GM23338 (cell line): ENCODE results near the gene REC8. TPM values are rescaled to one million over a fixed set of nuclear protein-coding genes. Genes with fewer than 3 reads are reported as not detected.

Experiments
- ATAC-seq: fragments of 200-7000 bp; cut with Tn5 transposase; 3 replicates; pipeline ENCODE4 v1.9.1; 2020
- DNase-seq: peaks from one replicate; pipeline ENCODE4 v3.0.0-alpha.2; 2015; ENCODE audit warnings: low spot score
- H2AFZ ChIP-seq: fragments of 200-600 bp; sonication (generic); 2 replicates; pipeline ENCODE4 v1.8.0; 2016; ENCODE audit warnings: antibody characterized with exemption, mild to moderate bottlenecking, moderate library complexity
- H3F3A ChIP-seq: fragments of 200-600 bp; sonication (generic); replicated peaks from 2 replicates; pipeline ENCODE4 v1.8.0; 2017; ENCODE audit warnings: antibody characterized with exemption, mixed run types, low read depth
- H3K27ac ChIP-seq: fragments of 200-600 bp; sonication (generic); 2 replicates; pipeline ENCODE4 v1.6.1; 2016; ENCODE audit warnings: low read depth
- H3K27me3 ChIP-seq: fragments of 200-600 bp; sonication (generic); 2 replicates; pipeline ENCODE4 v1.8.0; 2016; ENCODE audit warnings: mild to moderate bottlenecking, mixed run types, moderate library complexity; ENCODE audit not compliant: insufficient read depth
- H3K36me3 ChIP-seq: fragments of 200-600 bp; sonication (generic); 2 replicates; pipeline ENCODE4 v1.8.0; 2016; ENCODE audit warnings: mild to moderate bottlenecking; ENCODE audit not compliant: insufficient read depth
- H3K4me1 ChIP-seq: fragments of 200-600 bp; sonication (generic); 2 replicates; pipeline ENCODE4 v1.8.0; 2016; ENCODE audit warnings: mild to moderate bottlenecking, moderate library complexity; ENCODE audit not compliant: insufficient read depth
- H3K4me2 ChIP-seq: fragments of 200-600 bp; sonication (generic); 2 replicates; pipeline ENCODE4 v1.7.1; 2017; ENCODE audit warnings: mixed run types
- H3K4me3 ChIP-seq: fragments of 200-600 bp; sonication (generic); 2 replicates; pipeline ENCODE4 v1.6.1; 2016; ENCODE audit warnings: mixed run types
- H3K79me2 ChIP-seq: fragments of 200-600 bp; sonication (generic); replicated peaks from 2 replicates; pipeline ENCODE4 v1.8.0; 2017; ENCODE audit warnings: mild to moderate bottlenecking; ENCODE audit not compliant: insufficient read depth
- H3K9me2 ChIP-seq: fragments of 200-600 bp; sonication (generic); 2 replicates; pipeline ENCODE4 v1.8.0; 2017; ENCODE audit not compliant: insufficient read depth
- H4K20me1 ChIP-seq: fragments of 200-600 bp; sonication (generic); replicated peaks from 2 replicates; pipeline ENCODE4 v1.8.0; 2017; ENCODE audit warnings: mild to moderate bottlenecking; ENCODE audit not compliant: insufficient read depth
- H3K27ac Mint-ChIP-seq: 2 replicates; pipeline ENCODE4 v1.8.0; 2020; ENCODE audit warnings: inconsistent platforms, mild to moderate bottlenecking, moderate library complexity, mixed read lengths
- H3K27me3 Mint-ChIP-seq: 3 replicates; pipeline ENCODE4 v1.8.0; 2022; ENCODE audit warnings: low read depth, mild to moderate bottlenecking, moderate library complexity, mixed read lengths, inconsistent platforms; ENCODE audit not compliant: insufficient read depth, poor library complexity
- H3K36me3 Mint-ChIP-seq: 3 replicates; pipeline ENCODE4 v1.8.0; 2021; ENCODE audit warnings: low read depth, mild to moderate bottlenecking, inconsistent platforms, moderate library complexity, mixed read lengths
- H3K4me1 Mint-ChIP-seq: 3 replicates; pipeline ENCODE4 v1.8.0; 2020; ENCODE audit warnings: mild to moderate bottlenecking, inconsistent platforms, mixed read lengths
- H3K4me3 Mint-ChIP-seq: 3 replicates; pipeline ENCODE4 v1.8.0; 2021; ENCODE audit warnings: moderate library complexity, mild to moderate bottlenecking, inconsistent platforms, mixed read lengths
- H3K9me3 Mint-ChIP-seq: 3 replicates; pipeline ENCODE4 v1.8.0; 2020; ENCODE audit warnings: moderate library complexity, mild to moderate bottlenecking, inconsistent platforms, mixed read lengths
- CREB1 ChIP-seq: fragments of 250-450 bp; sonication (Bioruptor Pico); IDR thresholded peaks from 2 replicates; pipeline ENCODE4 v1.5.0; 2020; ENCODE audit warnings: low read depth, mild to moderate bottlenecking, moderate library complexity
- CTCF ChIP-seq, 2 experiments: fragments of 200-600 bp in 1 of 2; sonication (generic) in 1 of 2; conservative IDR thresholded peaks; 2 replicates each; pipeline versions ENCODE4 v1.5.1 to v1.6.1; 2016 to 2017; ENCODE audit warnings: antibody characterized with exemption in 2 of 2, low read depth in 2 of 2, mild to moderate bottlenecking in 2 of 2, moderate library complexity in 1 of 2
- ETS1 ChIP-seq: IDR thresholded peaks from 2 replicates; pipeline ENCODE4 v1.6.1; 2016; ENCODE audit warnings: antibody characterized with exemption
- EZH2 ChIP-seq: fragments of 200-600 bp; sonication (generic); IDR thresholded peaks from one replicate; pipeline ENCODE4 v1.8.0; 2017; ENCODE audit warnings: antibody characterized with exemption, mild to moderate bottlenecking, low read depth; ENCODE audit not compliant: unreplicated experiment
- EZH2phosphoT487 ChIP-seq: fragments of 200-600 bp; sonication (generic); IDR thresholded peaks from one replicate; pipeline ENCODE4 v1.8.1; 2018; ENCODE audit warnings: antibody characterized with exemption; ENCODE audit not compliant: unreplicated experiment
- JUNB ChIP-seq: IDR thresholded peaks from one replicate; pipeline ENCODE4 v1.6.1; 2016; ENCODE audit warnings: antibody characterized with exemption; ENCODE audit not compliant: unreplicated experiment
- NANOG ChIP-seq: IDR thresholded peaks from 2 replicates; pipeline ENCODE4 v1.6.1; 2016; ENCODE audit warnings: antibody characterized with exemption, borderline replicate concordance
- POLR2AphosphoS5 ChIP-seq: IDR thresholded peaks from 2 replicates; pipeline ENCODE4 v1.6.1; 2016; ENCODE audit warnings: antibody characterized with exemption, low read depth
- REST ChIP-seq: IDR thresholded peaks from one replicate; pipeline ENCODE4 v1.6.1; 2018; ENCODE audit warnings: antibody characterized with exemption; ENCODE audit not compliant: unreplicated experiment
- STAT1 ChIP-seq: IDR thresholded peaks from one replicate; pipeline ENCODE4 v1.6.1; 2016; ENCODE audit warnings: antibody characterized with exemption; ENCODE audit not compliant: unreplicated experiment
- ZNF114 ChIP-seq: fragments of 250-450 bp; sonication (Bioruptor Pico); IDR thresholded peaks from 2 replicates; pipeline ENCODE4 v1.5.0; 2020; ENCODE audit warnings: mild to moderate bottlenecking, moderate library complexity
- ZNF331 ChIP-seq: fragments of 250-450 bp; sonication (Bioruptor Pico); IDR thresholded peaks from 2 replicates; pipeline ENCODE4 v1.5.0; 2020; ENCODE audit warnings: low read depth, mild to moderate bottlenecking, moderate library complexity
- ZNF462 ChIP-seq: fragments of 250-450 bp; sonication (Bioruptor Pico); IDR thresholded peaks from 2 replicates; pipeline ENCODE4 v1.5.0; 2020; ENCODE audit warnings: mild to moderate bottlenecking, moderate library complexity
- polyA plus RNA-seq: library from polyadenylated mRNA; unstranded; fragments of >200 nt; fragmentation: Nextera tagmentation; extraction: Ambion mirVana; gene quantifications from 2 replicates; pipeline ENCODE4 v1.2.1, GENCODE V29; 2016
- total RNA-seq: library from RNA; depleted of rRNA; stranded (reverse); fragments of >200 nt; shearing (Covaris generic); gene quantifications from 2 replicates; pipeline ENCODE4 v1.2.3, GENCODE V29; 2014

REC8 gene
- total and polyA plus RNA-seq, 2 experiments from 2014 or later, result 25.7 to 36.8 TPM

- Histone ChIP-seq H3K4me3 (no peak overlapping the region), H3K4me1 (peaks cover 11% of the 10 kb centered on the region), H3K4me2 (no peak overlapping the region), H3K27me3 (no peaks in the 10 kb centered on the region), H3F3A (peaks cover 12% of the 10 kb centered on the region; the same call in 1 of the 2 replicates), H3K27ac (no peak overlapping the region), H3K79me2 (no peaks in the 10 kb centered on the region), H3K36me3 (peaks cover 10% of the 10 kb centered on the region; the same call in 1 of the 2 replicates), H3K9me2 (no peaks in the 10 kb centered on the region), H2AFZ (no peak overlapping the region), H4K20me1 (peaks cover 7% of the 10 kb centered on the region; the same call in 1 of the 2 replicates)
- TF ChIP-seq EZH2phosphoT487, result no peak
- no peak for TF ChIP-seq CTCF (conservative IDR thresholded peaks at IDR 0.05; ENCODE audit: low read depth in 2 of 2)
- no peak for TF ChIP-seq JUNB
- TF ChIP-seq ETS1, result no peak
- TF ChIP-seq CREB1 (CRISPR knock-in tag), result no peak
- no peak for TF ChIP-seq ZNF331 (CRISPR knock-in tag)
- TF ChIP-seq STAT1, result no peak
- TF ChIP-seq ZNF114 (CRISPR knock-in tag), result no peak
- TF ChIP-seq POLR2AphosphoS5, result no peak
- TF ChIP-seq NANOG, result no peak
- TF ChIP-seq EZH2, result no peak
- no peak for TF ChIP-seq ZNF462 (CRISPR knock-in tag)
- no peak for TF ChIP-seq REST
- DNase-seq, result no peak
- H3K9me3 Mint-ChIP-seq, result no peaks in the 10 kb centered on the region
- ATAC-seq, result no peak
- H3K27ac Mint-ChIP-seq, result no peak overlapping the region
- H3K4me3 Mint-ChIP-seq, result no peak overlapping the region
- peaks cover 59% of the 10 kb centered on the region for H3K36me3 Mint-ChIP-seq
- H3K27me3 Mint-ChIP-seq, result peaks cover 4% of the 10 kb centered on the region
- peaks cover 9% of the 10 kb centered on the region for H3K4me1 Mint-ChIP-seq
Measured at GRCh38 chr14:24159777-24160498, 11.9 kb upstream of the REC8 start.
